ENCODE results near the gene C12orf75.

GRCh38 chr12:105289114-105289904 lies 41.2 kb upstream of the C12orf75 start:
- TF ChIP-seq SREBF2 (IDR thresholded peaks at IDR 0.05; ENCODE audit: low read length) = no peak
- no peak for TF ChIP-seq ETV6 (conservative IDR thresholded peaks at IDR 0.05 in 1 of 2, IDR thresholded peaks at IDR 0.05 in 1 of 2; ENCODE audit: borderline replicate concordance in 1 of 2, low read depth in 1 of 2)
- TF ChIP-seq HDAC2 (IDR thresholded peaks at IDR 0.05) = no peak
- TF ChIP-seq CTCF (IDR thresholded peaks at IDR 0.05 in 2 of 3, conservative IDR thresholded peaks at IDR 0.05 in 1 of 3; ENCODE audit: control insufficient read depth in 2 of 3, extremely low read depth in 1 of 3, insufficient read depth in 1 of 3, low read depth in 3 of 3, low read length in 3 of 3) = no peak
- no peak for TF ChIP-seq ESRRA (IDR thresholded peaks at IDR 0.05; ENCODE audit: low read length)
- TF ChIP-seq POLR2A (IDR thresholded peaks at IDR 0.05; ENCODE audit: low read depth, low read length) = no peak
- TF ChIP-seq NRF1 (conservative IDR thresholded peaks at IDR 0.05; ENCODE audit: low read depth, low read length) = no peak
- no peak for TF ChIP-seq HDGF (IDR thresholded peaks at IDR 0.05)
- TF ChIP-seq BHLHE40 (IDR thresholded peaks at IDR 0.05; ENCODE audit: borderline replicate concordance in 1 of 2, low read depth in 2 of 2, low read length in 1 of 2) = no peak
- TF ChIP-seq EP300 (IDR thresholded peaks at IDR 0.05; ENCODE audit: borderline replicate concordance in 1 of 2, control insufficient read depth in 1 of 2, low read depth in 2 of 2, low read length in 2 of 2) = no peak
- no peak for TF ChIP-seq IRF5 (IDR thresholded peaks at IDR 0.05; ENCODE audit: borderline replicate concordance)
- no peak for TF ChIP-seq ELK1 (IDR thresholded peaks at IDR 0.05; ENCODE audit: low read depth, low read length)
- no peak for TF ChIP-seq CUX1 (IDR thresholded peaks at IDR 0.05; ENCODE audit: insufficient replicate concordance, low read depth, low read length)
